SK-N-MC (cell line): ENCODE data around the gene ADAMTS15.

Experiments used
- DNase-seq: peaks from one replicate; pipeline ENCODE4 v3.0.0-alpha.2; 2011; ENCODE audit warnings: low read depth, low spot score
- H3K27ac ChIP-seq: fragments of 200-600 bp; sonication (generic); 2 replicates; pipeline ENCODE4 v1.5.1; 2016; ENCODE audit warnings: mixed run types
- H3K36me3 ChIP-seq: fragments of 200-600 bp; sonication (generic); 2 replicates; pipeline ENCODE4 v1.6.1; 2017; ENCODE audit warnings: antibody characterized with exemption, low read length, mixed read lengths; ENCODE audit not compliant: insufficient read depth
- H3K4me3 ChIP-seq: fragments of 200-600 bp; sonication (generic); 2 replicates; pipeline ENCODE4 v1.5.1; 2016
- H3K9ac ChIP-seq: fragments of 200-600 bp; sonication (generic); 2 replicates; pipeline ENCODE4 v1.8.0; 2017; ENCODE audit warnings: mixed run types, mixed read lengths; ENCODE audit not compliant: insufficient read length
- H3K9me3 ChIP-seq: fragments of 200-600 bp; sonication (generic); 2 replicates; pipeline ENCODE4 v1.6.1; 2017; ENCODE audit warnings: low read depth, mild to moderate bottlenecking, antibody characterized with exemption, low read length, moderate library complexity, mixed read lengths
- EZH2 ChIP-seq: fragments of 200-600 bp; sonication (generic); IDR thresholded peaks from one replicate; pipeline ENCODE4 v1.6.1; 2017; ENCODE audit warnings: antibody characterized with exemption
- FOXP2 ChIP-seq: optimal IDR thresholded peaks from 2 replicates; pipeline ENCODE3; 2011; ENCODE audit warnings: mild to moderate bottlenecking, moderate library complexity; ENCODE audit not compliant: insufficient read depth; ENCODE audit errors: extremely low read length, control extremely low read depth
- POLR2AphosphoS5 ChIP-seq: IDR thresholded peaks from 2 replicates; pipeline ENCODE4 v1.6.1; 2012; ENCODE audit warnings: mild to moderate bottlenecking, low read depth, low read length, borderline replicate concordance

ADAMTS15 gene

GRCh38 chr11:130448416-130449309 lies at the start of gene ADAMTS15:
TSS of gene ADAMTS15 (plus strand) at chr11:130448645. CDS start at chr11:130448974, 329 bp downstream.
- no peaks in the 10 kb centered on the region for H3K36me3 ChIP-seq
- no peak within 1 kb of the TSS for H3K27ac ChIP-seq
- no peaks in the 10 kb centered on the region for H3K9me3 ChIP-seq
- TF ChIP-seq POLR2AphosphoS5 (no peak), FOXP2 (no peak), EZH2 (no peak)
- peak; percentile 18 for DNase-seq
- H3K9ac ChIP-seq = no peak within 1 kb of the TSS
- peak within 1 kb of the TSS; percentile 76 for H3K4me3 ChIP-seq

GRCh38 chr11:130399196-130399595 lies 49.2 kb upstream of the ADAMTS15 start:
- Histone ChIP-seq H3K4me3 (no peak overlapping the region), H3K36me3 (no peaks in the 10 kb centered on the region), H3K27ac (no peak overlapping the region), H3K9ac (no peak overlapping the region), H3K9me3 (no peaks in the 10 kb centered on the region)
- no peak for DNase-seq
- TF ChIP-seq FOXP2 = no peak
- no peak for TF ChIP-seq POLR2AphosphoS5

GRCh38 chr11:130400781-130401483 lies 47.5 kb upstream of the ADAMTS15 start:
- H3K36me3 ChIP-seq = no peaks in the 10 kb centered on the region
- no peak overlapping the region for H3K4me3 ChIP-seq
- H3K9me3 ChIP-seq = no peaks in the 10 kb centered on the region
- no peak for DNase-seq
- TF ChIP-seq FOXP2 (no peak), POLR2AphosphoS5 (no peak), EZH2 (no peak)
- no peak overlapping the region for H3K9ac ChIP-seq
- H3K27ac ChIP-seq = no peak overlapping the region

DNA sequence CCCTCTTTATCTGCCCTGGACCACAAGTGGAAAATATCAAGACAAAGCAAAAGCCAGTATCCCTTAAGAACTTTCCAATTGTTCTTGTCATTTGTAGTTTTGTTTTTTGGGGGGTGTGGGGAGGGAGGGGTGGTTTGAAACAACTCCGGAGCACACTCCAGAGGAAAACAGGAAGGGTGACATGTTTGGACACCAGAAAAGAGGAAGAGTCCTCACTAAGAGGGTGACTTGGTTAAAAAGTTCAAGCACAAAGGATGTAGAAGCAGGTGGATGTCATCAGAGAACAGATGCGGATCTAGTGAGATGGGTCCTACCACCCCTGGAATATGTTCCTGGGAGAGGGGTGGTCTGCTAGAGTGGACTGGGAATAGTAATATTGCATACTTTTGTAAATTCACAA lies 45.9 kb upstream of the ADAMTS15 start:
- no peak for TF ChIP-seq POLR2AphosphoS5
- no peak for TF ChIP-seq FOXP2
- TF ChIP-seq EZH2 = no peak
- Histone ChIP-seq H3K27ac (no peak overlapping the region), H3K36me3 (no peaks in the 10 kb centered on the region), H3K9ac (no peak overlapping the region), H3K9me3 (no peaks in the 10 kb centered on the region), H3K4me3 (no peak overlapping the region)
- no peak for DNase-seq

- no peak overlapping the region for H3K27ac ChIP-seq
- no peak for TF ChIP-seq POLR2AphosphoS5
- TF ChIP-seq EZH2 = no peak
- H3K4me3 ChIP-seq = no peak overlapping the region
- DNase-seq = no peak
- H3K9me3 ChIP-seq = no peaks in the 10 kb centered on the region
- no peak overlapping the region for H3K9ac ChIP-seq
- H3K36me3 ChIP-seq = no peaks in the 10 kb centered on the region
Observed at GRCh38 chr11:130403271-130403804, 45.1 kb upstream of the ADAMTS15 start.

GRCh38 chr11:130403967-130404366 lies 44.5 kb upstream of the ADAMTS15 start:
- TF ChIP-seq FOXP2 (no peak), POLR2AphosphoS5 (no peak), EZH2 (no peak)
- Histone ChIP-seq H3K27ac (no peak overlapping the region), H3K9ac (no peak overlapping the region), H3K36me3 (no peaks in the 10 kb centered on the region), H3K9me3 (no peaks in the 10 kb centered on the region), H3K4me3 (no peak overlapping the region)
- DNase-seq = no peak

GRCh38 chr11:130404727-130405126 lies 43.7 kb upstream of the ADAMTS15 start:
- Histone ChIP-seq H3K36me3 (no peaks in the 10 kb centered on the region), H3K27ac (no peak overlapping the region), H3K4me3 (no peak overlapping the region), H3K9me3 (no peaks in the 10 kb centered on the region), H3K9ac (no peak overlapping the region)
- no peak for TF ChIP-seq POLR2AphosphoS5
- no peak for TF ChIP-seq FOXP2
- no peak for TF ChIP-seq EZH2
- no peak for DNase-seq

GRCh38 chr11:130405428-130405827 lies 43.0 kb upstream of the ADAMTS15 start:
- no peak for DNase-seq
- TF ChIP-seq EZH2 = no peak
- no peak for TF ChIP-seq FOXP2
- TF ChIP-seq POLR2AphosphoS5 = no peak

GRCh38 chr11:130407978-130408377 lies 40.5 kb upstream of the ADAMTS15 start:
- no peaks in the 10 kb centered on the region for H3K36me3 ChIP-seq
- DNase-seq = no peak
- H3K4me3 ChIP-seq = no peak overlapping the region
- H3K9me3 ChIP-seq = no peaks in the 10 kb centered on the region
- no peak overlapping the region for H3K9ac ChIP-seq
- TF ChIP-seq POLR2AphosphoS5 (no peak), EZH2 (no peak), FOXP2 (no peak)
- H3K27ac ChIP-seq = no peak overlapping the region

More at GRCh38 chr11:130405428-130405827, 43.0 kb upstream of the ADAMTS15 start:
- no peaks in the 10 kb centered on the region for H3K9me3 ChIP-seq
- no peaks in the 10 kb centered on the region for H3K36me3 ChIP-seq
- H3K4me3 ChIP-seq = no peak overlapping the region
- H3K9ac ChIP-seq = no peak overlapping the region
- no peak overlapping the region for H3K27ac ChIP-seq
